HepG2 (cell line): Measurements from ENCODE around the gene TSPAN9. TPM values are rescaled to one million over a fixed set of nuclear protein-coding genes. Genes with fewer than 3 reads are reported as not detected.

Experiments used
- ATAC-seq: fragments of 200-7000 bp; cut with Tn5 transposase; 3 replicates; pipeline ENCODE4 v1.9.1; 2020; ENCODE audit warnings: mild to moderate bottlenecking, moderate library complexity
- BruUV-seq: library from RNA; stranded (reverse); fragments of 400-500 nt; replicated peaks from 2 replicates; lab custom pipeline; 2021; lab: Mats Ljungman, UMichigan
- CTCF ChIA-PET: fragments of 300-600 bp; formaldehyde crosslinking; extraction: SDS; loops from one replicate; lab custom pipeline; 2021; ENCODE audit warnings: low total read pairs, inconsistent platforms, low intra/inter-chr PET ratio; lab: Yijun Ruan, JAX
- POLR2A ChIA-PET: fragments of 350-600 bp; sonication (Branson Sonifier 250); formaldehyde crosslinking; loops from one replicate; lab custom pipeline; 2020; ENCODE audit warnings: antibody characterized with exemption, inconsistent platforms; lab: Yijun Ruan, JAX
- DNase-seq: peaks from one replicate; pipeline ENCODE4 v3.0.0-alpha.2; 2015; ENCODE audit warnings: low spot score
- FAIRE-seq: peaks from 3 replicates; lab custom pipeline; 2011; peaks lifted over from hg19 to GRCh38; lab: Jason Lieb, UNC
- H2AFZ ChIP-seq: one replicate; pipeline ENCODE4 v1.6.1; 2011; ENCODE audit warnings: low read length, inconsistent platforms
- H3K27ac ChIP-seq: fragments of 300-600 bp; 3 replicates; pipeline ENCODE4 v1.8.0; 2011; ENCODE audit warnings: mixed run types, mild to moderate bottlenecking, mixed read lengths, low read length, inconsistent platforms; ENCODE audit not compliant: insufficient read depth; ENCODE audit errors: extremely low read length
- H3K27me3 ChIP-seq, 2 experiments: fragments of 200-600 bp in 1 of 2; 2 replicates in 1 of 2; 3 replicates in 1 of 2; pipeline versions ENCODE4 v1.6.0 to v1.8.0; 2011; ENCODE audit warnings: low read length in 2 of 2, mild to moderate bottlenecking in 2 of 2, moderate library complexity in 2 of 2, inconsistent platforms in 1 of 2; ENCODE audit not compliant: insufficient read depth in 2 of 2, control insufficient read depth in 1 of 2
- H3K36me3 ChIP-seq, 2 experiments: fragments of 200-600 bp in 1 of 2; replicated peaks in 1 of 2; 2 replicates in 1 of 2; 3 replicates in 1 of 2; pipeline versions ENCODE4 v1.5.1 to v1.8.0; 2011; ENCODE audit warnings: low read length in 2 of 2, inconsistent platforms in 1 of 2; ENCODE audit not compliant: insufficient read depth in 2 of 2, control insufficient read depth in 1 of 2
- H3K4me1 ChIP-seq: 2 replicates; pipeline ENCODE4 v1.5.1; 2012; ENCODE audit warnings: low read length, inconsistent platforms; ENCODE audit not compliant: insufficient read depth
- H3K4me2 ChIP-seq: 2 replicates; pipeline ENCODE4 v1.6.0; 2011; ENCODE audit warnings: low read depth, low read length, inconsistent platforms
- H3K4me3 ChIP-seq, 3 experiments: fragments of 200-600 bp in 1 of 3; sonication (generic), shearing (Covaris generic) in 1 of 3; replicated peaks in 1 of 3; 2 replicates each; pipeline ENCODE4 v1.5.1; 2011 to 2016; ENCODE audit warnings: low read length in 3 of 3, inconsistent platforms in 2 of 3, low read depth in 2 of 3, mild to moderate bottlenecking in 2 of 3, control low read depth in 1 of 3, mixed read lengths in 1 of 3; ENCODE audit not compliant: insufficient read depth in 1 of 3
- H3K79me2 ChIP-seq: one replicate; pipeline ENCODE4 v1.6.1; 2011; ENCODE audit warnings: low read length, inconsistent platforms; ENCODE audit not compliant: insufficient read depth
- H3K9ac ChIP-seq: 2 replicates; pipeline ENCODE4 v1.6.0; 2011; ENCODE audit warnings: mild to moderate bottlenecking, low read depth, low read length, inconsistent platforms; ENCODE audit not compliant: insufficient read depth
- H3K9me3 ChIP-seq: 2 replicates; pipeline ENCODE4 v1.5.1; 2012; ENCODE audit warnings: mild to moderate bottlenecking, low read length
- H4K20me1 ChIP-seq: 2 replicates; pipeline ENCODE4 v1.6.0; 2011; ENCODE audit warnings: inconsistent platforms, mild to moderate bottlenecking, low read length, moderate library complexity; ENCODE audit not compliant: insufficient read depth
- DNMT1 ChIP-seq: sonication (generic); formaldehyde crosslinking; IDR thresholded peaks from 2 replicates; pipeline ENCODE4 v1.5.1; 2020; ENCODE audit warnings: mild to moderate bottlenecking, missing genetic modification reagents
- ESRRA ChIP-seq: sonication (generic); formaldehyde crosslinking; IDR thresholded peaks from 2 replicates; pipeline ENCODE4 v1.5.1; 2020; ENCODE audit warnings: mild to moderate bottlenecking, low read depth, missing genetic modification reagents
- HDAC2 ChIP-seq: sonication (generic); formaldehyde crosslinking; IDR thresholded peaks from 2 replicates; pipeline ENCODE4 v1.4.0; 2020; ENCODE audit warnings: missing genetic modification reagents
- NONO ChIP-seq, 2 experiments: fragments of 450-650 bp in 1 of 2; sonication (generic) in 1 of 2; formaldehyde crosslinking in 1 of 2; IDR thresholded peaks in 1 of 2; conservative IDR thresholded peaks in 1 of 2; 2 replicates each; pipeline versions ENCODE4 v1.6.1 to v1.8.0; 2017 to 2022; ENCODE audit warnings: mild to moderate bottlenecking in 1 of 2, missing genetic modification reagents in 1 of 2, moderate library complexity in 1 of 2
- ONECUT2 ChIP-seq: sonication (generic); formaldehyde crosslinking; IDR thresholded peaks from 2 replicates; pipeline ENCODE4 v1.4.0; 2020; ENCODE audit warnings: missing genetic modification reagents
- SP5 ChIP-seq: IDR thresholded peaks from 2 replicates; pipeline ENCODE4 v1.6.1; 2016; ENCODE audit warnings: low read depth, borderline replicate concordance
- THAP11 ChIP-seq: IDR thresholded peaks from 2 replicates; pipeline ENCODE4 v1.6.1; 2016; ENCODE audit warnings: missing biosample characterization, missing genetic modification reagents
- ZBTB21 ChIP-seq: sonication (generic); formaldehyde crosslinking; IDR thresholded peaks from 2 replicates; pipeline ENCODE4 v1.4.0; 2020; ENCODE audit warnings: missing genetic modification reagents
- ZNF20 ChIP-seq: sonication (generic); formaldehyde crosslinking; IDR thresholded peaks from 2 replicates; pipeline ENCODE4 v1.4.0; 2020; ENCODE audit warnings: mild to moderate bottlenecking, moderate library complexity, missing genetic modification reagents
- ZNF44 ChIP-seq: sonication (generic); formaldehyde crosslinking; IDR thresholded peaks from 2 replicates; pipeline ENCODE4 v1.5.1; 2020; ENCODE audit warnings: mild to moderate bottlenecking, missing genetic modification reagents
- ZNF891 ChIP-seq: sonication (generic); formaldehyde crosslinking; IDR thresholded peaks from 2 replicates; pipeline ENCODE4 v1.5.0; 2020; ENCODE audit warnings: mild to moderate bottlenecking, missing genetic modification reagents
- WGBS: methylation state at CpG from one replicate; pipeline ENCODE4 v1.1.6; 2017; ENCODE audit warnings: low lambda C conversion rate; 5-methylcytosine and 5-hydroxymethylcytosine counted together
- in situ Hi-C: cut with HindIII; loops from 2 replicates; pipeline ENCODE4 v1.10.0; 2017; ENCODE audit warnings: low pct_unique_long_range_greater_than_20kb; ENCODE audit not compliant: extremely low pct_ligation_motif_present
- intact Hi-C: fragments of 100-400 bp; cut with micrococcal nuclease; formaldehyde crosslinking; loops from one replicate; pipeline ENCODE4 v1.10.0; 2022; ENCODE audit not compliant: unreplicated experiment
- polyA plus RNA-seq, 8 experiments: library from polyadenylated mRNA; depleted of rRNA in 3 of 8; stranded (reverse) in 7 of 8; unstranded in 1 of 8; fragments of >200 nt; fragmentation: Illumina TruSeq in 4 of 8; extraction: Trizol in 4 of 8; gene quantifications; 2 replicates each; pipeline versions ENCODE4 v1.2.1 to v1.2.3, GENCODE V29; 2011 to 2016; ENCODE audit warnings: low read depth in 4 of 8, missing spikeins in 1 of 8, mixed read lengths in 1 of 8; ENCODE audit not compliant: insufficient read depth in 1 of 8
- total RNA-seq, 5 experiments: library from RNA; depleted of rRNA; stranded (reverse); fragments of >200 nt; fragmentation: Illumina TruSeq; extraction: Trizol; gene quantifications; 2 replicates each; pipeline ENCODE4 v1.2.3, GENCODE V29; 2016; ENCODE audit warnings: low read depth in 1 of 5
- TF ChIP-seq, protein P1 (sequence below): sonication (generic); formaldehyde crosslinking; conservative IDR thresholded peaks from 2 replicates; pipeline ENCODE4 v1.5.0; 2020; ENCODE audit warnings: missing genetic modification reagents
- TF ChIP-seq, protein P2 (sequence below): sonication (generic); formaldehyde crosslinking; IDR thresholded peaks from 2 replicates; pipeline ENCODE4 v1.5.0; 2020; ENCODE audit warnings: missing genetic modification reagents, mild to moderate bottlenecking, borderline replicate concordance

Gene TSPAN9
- total and polyA plus RNA-seq, 2 of the 13 experiments (the other 11 are each of a cell fraction or from before 2014, with no cell fraction given): 18.1 to 42.3 TPM

DNA sequence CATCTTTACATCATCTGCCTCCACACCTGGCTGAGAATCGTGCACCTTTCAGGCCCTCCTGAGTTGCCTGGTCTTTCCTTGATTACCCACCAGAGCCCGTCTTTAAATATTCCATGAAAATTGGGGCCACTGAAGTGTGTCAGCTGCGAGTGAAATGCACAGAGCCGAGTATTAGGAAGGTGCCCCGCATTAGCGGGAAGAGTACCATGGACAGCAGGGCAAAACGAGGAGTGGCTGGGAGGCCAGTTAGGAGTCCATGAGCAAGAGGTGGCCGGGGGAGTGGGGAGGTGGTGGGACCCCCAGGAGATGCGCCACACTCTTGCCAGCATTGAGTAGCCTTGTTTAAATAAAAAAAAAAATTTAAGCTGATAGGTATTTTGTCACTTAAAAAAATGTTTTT, 99.6 kb downstream of the TSPAN9 start (continued):
- TF ChIP-seq SP5 (CRISPR knock-in tag): no peak
- no peak for TF ChIP-seq ESRRA (CRISPR knock-in tag)
- no peak for TF ChIP-seq DNMT1 (CRISPR knock-in tag)
- no peak for TF ChIP-seq NONO (IDR thresholded peaks at IDR 0.05)
- TF ChIP-seq NONO (CRISPR knock-in tag; conservative IDR thresholded peaks at IDR 0.05): no peak
- TF ChIP-seq ZNF891 (CRISPR knock-in tag): no peak
- TF ChIP-seq, protein P1, sequence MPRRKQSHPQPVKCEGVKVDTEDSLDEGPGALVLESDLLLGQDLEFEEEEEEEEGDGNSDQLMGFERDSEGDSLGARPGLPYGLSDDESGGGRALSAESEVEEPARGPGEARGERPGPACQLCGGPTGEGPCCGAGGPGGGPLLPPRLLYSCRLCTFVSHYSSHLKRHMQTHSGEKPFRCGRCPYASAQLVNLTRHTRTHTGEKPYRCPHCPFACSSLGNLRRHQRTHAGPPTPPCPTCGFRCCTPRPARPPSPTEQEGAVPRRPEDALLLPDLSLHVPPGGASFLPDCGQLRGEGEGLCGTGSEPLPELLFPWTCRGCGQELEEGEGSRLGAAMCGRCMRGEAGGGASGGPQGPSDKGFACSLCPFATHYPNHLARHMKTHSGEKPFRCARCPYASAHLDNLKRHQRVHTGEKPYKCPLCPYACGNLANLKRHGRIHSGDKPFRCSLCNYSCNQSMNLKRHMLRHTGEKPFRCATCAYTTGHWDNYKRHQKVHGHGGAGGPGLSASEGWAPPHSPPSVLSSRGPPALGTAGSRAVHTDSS (CRISPR knock-in tag): no peak
- no peak for TF ChIP-seq ZBTB21 (CRISPR knock-in tag)

DNA sequence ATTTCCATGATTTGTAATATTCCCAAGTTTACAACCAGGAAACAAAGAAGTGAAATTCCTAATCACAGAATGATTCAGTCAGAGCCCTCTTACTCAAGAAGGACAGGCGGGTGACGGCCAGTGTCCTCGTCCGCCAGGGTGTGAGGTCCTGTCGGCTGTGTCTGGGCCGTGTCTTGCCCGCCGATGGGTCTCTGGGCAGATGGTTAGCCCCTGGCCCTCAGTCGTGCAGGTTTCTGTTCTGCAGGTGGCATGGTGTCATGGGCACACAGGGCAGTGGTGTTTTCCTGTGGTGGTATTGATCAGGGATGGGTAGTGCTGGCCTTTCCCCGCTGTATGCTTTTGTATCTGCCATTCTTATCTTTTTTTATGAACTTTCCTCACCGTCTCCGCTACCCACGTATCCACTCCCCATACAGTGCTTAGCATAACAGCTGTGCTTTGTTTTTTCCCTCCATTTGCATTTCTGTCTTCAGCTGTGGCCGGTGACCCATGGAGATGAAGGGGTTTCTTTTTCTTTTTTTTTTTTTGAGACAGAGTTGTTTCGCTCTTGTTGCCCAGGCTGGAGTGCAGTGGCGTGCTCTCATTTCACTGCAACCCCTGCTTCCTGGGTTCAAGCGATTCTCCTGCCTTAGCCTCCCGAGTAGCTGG, 100.7 kb downstream of the TSPAN9 start:
- WGBS: 99% methylated on average over 15 of the region's 18 CpGs
- H3K4me3 ChIP-seq: no peak overlapping the region
- ATAC-seq (no peak), DNase-seq (no peak), FAIRE-seq (no peak)
- H3K9me3 ChIP-seq: no peaks in the 10 kb centered on the region
- peaks cover 12% of the 10 kb centered on the region for H3K4me1 ChIP-seq
- H3K36me3 ChIP-seq: no peaks in the 10 kb centered on the region; a peak in 1 of 5 replicates
- ChIA-PET POLR2A (no interaction called here), CTCF (no interaction called here)
- TF ChIP-seq THAP11 (no peak), ZNF44 (no peak), ZNF20 (no peak), ONECUT2 (CRISPR knock-in tag) (no peak), HDAC2 (CRISPR knock-in tag) (no peak)
- TF ChIP-seq, protein P2, sequence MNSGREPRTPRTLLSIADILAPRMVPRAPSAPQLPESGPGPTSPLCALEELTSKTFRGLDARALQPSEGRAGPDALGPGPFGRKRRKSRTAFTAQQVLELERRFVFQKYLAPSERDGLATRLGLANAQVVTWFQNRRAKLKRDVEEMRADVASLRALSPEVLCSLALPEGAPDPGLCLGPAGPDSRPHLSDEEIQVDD: no peak
- intact Hi-C loops: no loop called here
- H3K9ac ChIP-seq: no peak overlapping the region
- H3K27ac ChIP-seq: no peak overlapping the region
- no peak overlapping the region for H2AFZ ChIP-seq
- H3K79me2 ChIP-seq: no peaks in the 10 kb centered on the region
- H4K20me1 ChIP-seq: no peaks in the 10 kb centered on the region
- no peak overlapping the region for H3K4me2 ChIP-seq
- no peaks in the 10 kb centered on the region for H3K27me3 ChIP-seq
- BruUV-seq: no TSS peak
- in situ Hi-C loops: no loop called here
